Mesodermal cell (in vitro differentiated cells): ENCODE results near the gene CNOT9.
"Not testable (repeated sequence)": the region's sequence is repeated elsewhere in the genome, so short reads cannot be mapped to it uniquely, and the experiment has no call there.

Source experiments
- H3K27ac ChIP-seq: 2 replicates; pipeline ENCODE4 v1.7.0; 2013; ENCODE audit warnings: mild to moderate bottlenecking, low read depth, low read length, moderate library complexity; ENCODE audit not compliant: severe bottlenecking
- H3K36me3 ChIP-seq: 2 replicates; pipeline ENCODE4 v1.7.1; 2013; ENCODE audit warnings: mild to moderate bottlenecking, low read length, moderate library complexity; ENCODE audit not compliant: control insufficient read depth, insufficient read depth
- H3K4me1 ChIP-seq: one replicate; pipeline ENCODE4 v1.7.1; 2013; ENCODE audit warnings: mild to moderate bottlenecking, low read length; ENCODE audit not compliant: insufficient read depth, control insufficient read depth, poor library complexity, severe bottlenecking
- H3K4me3 ChIP-seq: 2 replicates; pipeline ENCODE4 v1.7.0; 2013; ENCODE audit warnings: low read length, control low read depth, mild to moderate bottlenecking; ENCODE audit not compliant: insufficient read depth, poor library complexity, severe bottlenecking; ENCODE audit errors: extremely low read depth
- H3K9me3 ChIP-seq: 2 replicates; pipeline ENCODE4 v1.7.1; 2013; ENCODE audit warnings: mild to moderate bottlenecking, low read length, moderate library complexity; ENCODE audit not compliant: control insufficient read depth
- WGBS, 2 experiments: methylation state at CpG; one replicate each; pipeline ENCODE4 v1.1.5; 2013; ENCODE audit warnings: missing lambda C conversion rate in 2 of 2; ENCODE audit not compliant: insufficient coverage in 2 of 2; 5-methylcytosine and 5-hydroxymethylcytosine counted together

The CNOT9 gene

GRCh38 chr2:218554225-218554624, 14.4 kb upstream of the CNOT9 start:
- H3K36me3 ChIP-seq: peaks cover 72% of the 10 kb centered on the region
- H3K27ac ChIP-seq, H3K9me3 ChIP-seq, H3K4me1 ChIP-seq, H3K4me3 ChIP-seq: not testable (repeated sequence)
- 100% methylated on average over 1 of the region's 3 CpGs for WGBS, 2 experiments

- 27 to 58% methylated on average over 2 to 3 of the region's 4 CpGs for WGBS, 2 experiments
- Histone ChIP-seq H3K36me3 (peaks cover 77% of the 10 kb centered on the region), H3K4me3 (no peak overlapping the region), H3K4me1 (no peaks in the 10 kb centered on the region), H3K9me3 (no peaks in the 10 kb centered on the region), H3K27ac (no peak overlapping the region)
These were observed 13.1 kb upstream of the CNOT9 start for GRCh38 chr2:218555527-218555926.

- Histone ChIP-seq H3K4me1 (no peaks in the 10 kb centered on the region), H3K9me3 (no peaks in the 10 kb centered on the region), H3K27ac (no peak overlapping the region), H3K4me3 (no peak overlapping the region), H3K36me3 (peaks cover 77% of the 10 kb centered on the region)
- no CpG with 5 or more reads among the region's 2 CpGs for WGBS, 2 experiments
These were observed 10.7 kb upstream of the CNOT9 start for GRCh38 chr2:218557941-218558340.

- no peak overlapping the region for H3K27ac ChIP-seq
- H3K36me3 ChIP-seq: peaks cover 81% of the 10 kb centered on the region
- 83 to 88% methylated on average over 2 to 3 of the region's 3 CpGs for WGBS, 2 experiments
- no peaks in the 10 kb centered on the region for H3K4me1 ChIP-seq
- H3K4me3 ChIP-seq: no peak overlapping the region
- no peaks in the 10 kb centered on the region for H3K9me3 ChIP-seq
These were observed 9.7 kb upstream of the CNOT9 start for GRCh38 chr2:218558986-218559385.

GRCh38 chr2:218564056-218564455, 4.6 kb upstream of the CNOT9 start:
- Histone ChIP-seq H3K9me3 (no peaks in the 10 kb centered on the region), H3K4me1 (no peaks in the 10 kb centered on the region), H3K27ac (no peak overlapping the region), H3K4me3 (no peak overlapping the region), H3K36me3 (peaks cover 54% of the 10 kb centered on the region)
- WGBS, 2 experiments: 100% methylated on average over 1 of the region's 1 CpG

DNA sequence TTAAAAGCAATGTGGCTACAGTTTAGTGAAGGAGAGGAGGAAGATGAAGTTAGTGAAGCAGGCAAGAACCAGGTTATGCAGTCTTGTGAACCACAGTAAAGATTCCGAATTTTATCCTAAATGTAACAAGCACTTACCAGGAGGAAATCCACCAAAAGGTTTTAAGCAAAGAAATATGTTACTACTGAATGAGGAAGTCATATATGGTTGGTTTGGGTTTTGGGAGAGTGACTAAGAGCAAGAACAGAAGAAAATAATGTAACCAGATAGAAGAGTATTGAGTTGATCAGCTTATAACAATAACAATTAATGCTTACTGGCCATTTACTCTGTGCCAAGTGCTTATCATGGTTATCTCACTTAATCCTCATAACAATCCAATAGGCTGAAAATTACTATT, 2.3 kb upstream of the CNOT9 start:
- Histone ChIP-seq H3K9me3 (no peaks in the 10 kb centered on the region), H3K4me3 (no peak overlapping the region), H3K27ac (no peak overlapping the region), H3K4me1 (peaks cover 11% of the 10 kb centered on the region), H3K36me3 (peaks cover 39% of the 10 kb centered on the region)
- WGBS, 2 experiments: 100% methylated on average over 1 of the region's 1 CpG; no CpG with 5 or more reads in 1 of the 2 experiments

DNA sequence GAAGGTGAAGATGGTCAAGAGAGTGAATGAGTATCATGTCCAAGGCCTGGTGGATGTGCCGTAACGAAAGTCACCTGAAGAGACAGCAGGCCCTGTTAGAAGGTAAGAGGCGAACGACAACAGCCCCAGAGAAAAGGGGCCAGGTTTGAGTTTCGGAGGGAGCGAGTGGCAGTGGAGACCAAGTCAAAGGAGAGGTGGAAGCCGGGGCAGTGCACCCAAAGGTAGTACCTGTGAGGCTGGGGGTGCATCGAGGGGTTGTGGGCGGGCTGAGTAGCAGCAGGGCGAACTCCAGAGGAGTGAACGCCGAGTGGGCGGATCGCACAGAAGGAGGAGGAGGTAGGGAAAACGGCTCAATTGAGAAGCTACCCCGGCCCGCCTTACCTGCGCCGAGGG, 846 bp upstream of the CNOT9 start:
- H3K4me3 ChIP-seq: peak overlapping the region; percentile 92
- no peaks in the 10 kb centered on the region for H3K9me3 ChIP-seq
- peaks cover 11% of the 10 kb centered on the region for H3K4me1 ChIP-seq
- peak overlapping the region; percentile 42 for H3K27ac ChIP-seq
- peaks cover 41% of the 10 kb centered on the region for H3K36me3 ChIP-seq
- 0 to 2% methylated on average over 18 to 19 of the region's 19 CpGs for WGBS, 2 experiments

- H3K4me3 ChIP-seq: peak overlapping the region; percentile 92
- peaks cover 11% of the 10 kb centered on the region for H3K4me1 ChIP-seq
- peaks cover 37% of the 10 kb centered on the region for H3K36me3 ChIP-seq
- no peaks in the 10 kb centered on the region for H3K9me3 ChIP-seq
- WGBS, 2 experiments: 0% methylated on average over 26 to 29 of the region's 31 CpGs
- peak overlapping the region; percentile 98 for H3K27ac ChIP-seq
These were observed 396 bp downstream of the CNOT9 start for GRCh38 chr2:218569038-218569431.

DNA sequence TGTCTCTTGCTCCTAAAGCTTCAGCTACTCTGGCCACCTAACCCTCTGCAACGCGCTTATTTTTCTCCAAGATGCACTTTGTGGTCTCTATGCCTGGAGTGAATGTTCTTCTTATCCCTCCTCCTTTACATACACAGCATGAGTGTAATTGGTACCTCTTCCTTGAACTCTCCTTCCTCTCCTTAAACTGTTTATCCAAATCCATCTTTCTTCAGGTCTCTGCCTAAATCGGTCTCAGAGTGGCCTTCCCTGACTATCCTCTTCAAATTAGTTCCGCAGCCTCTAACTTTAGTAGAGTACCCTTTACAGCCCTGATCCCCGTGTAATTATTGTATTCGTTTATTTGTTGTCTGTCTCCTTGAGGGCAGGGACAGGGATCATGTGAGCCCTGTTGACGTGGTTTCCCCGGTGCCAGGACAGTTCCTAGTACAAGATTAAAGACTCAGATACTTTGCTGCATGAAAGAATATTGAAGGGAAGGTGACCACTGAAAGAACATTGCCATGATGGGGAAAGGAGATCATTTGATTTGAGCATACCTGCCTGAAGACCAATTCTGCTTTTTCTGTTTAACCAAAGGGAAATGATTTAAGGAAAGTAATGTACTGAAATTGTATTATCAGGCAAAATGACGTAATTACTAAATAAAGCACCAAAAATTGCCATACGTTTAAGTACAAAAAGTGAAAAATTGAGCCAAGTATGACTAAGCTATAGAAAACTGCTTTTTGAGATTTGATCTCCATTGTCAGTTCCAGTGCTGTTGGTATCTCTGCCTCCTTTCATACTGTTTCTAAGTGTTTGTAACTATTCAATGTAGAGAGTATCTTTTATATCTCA, 1.2 kb downstream of the CNOT9 start:
- peak overlapping the region; percentile 98 for H3K27ac ChIP-seq
- 0 to 6% methylated on average over 5 to 6 of the region's 10 CpGs for WGBS, 2 experiments
- H3K9me3 ChIP-seq: no peaks in the 10 kb centered on the region
- H3K36me3 ChIP-seq: peaks cover 38% of the 10 kb centered on the region
- H3K4me1 ChIP-seq: peaks cover 11% of the 10 kb centered on the region
- peak overlapping the region; percentile 92 for H3K4me3 ChIP-seq

- 100% methylated on average over 2 of the region's 6 CpGs; no CpG with 5 or more reads in 1 of the 2 experiments for WGBS, 2 experiments
- Histone ChIP-seq H3K36me3 (peaks cover 45% of the 10 kb centered on the region), H3K9me3 (no peaks in the 10 kb centered on the region), H3K4me3 (peak overlapping the region; percentile 92), H3K27ac (no peak overlapping the region), H3K4me1 (peaks cover 11% of the 10 kb centered on the region)
These were observed 2.2 kb downstream of the CNOT9 start for GRCh38 chr2:218570850-218571249.

DNA sequence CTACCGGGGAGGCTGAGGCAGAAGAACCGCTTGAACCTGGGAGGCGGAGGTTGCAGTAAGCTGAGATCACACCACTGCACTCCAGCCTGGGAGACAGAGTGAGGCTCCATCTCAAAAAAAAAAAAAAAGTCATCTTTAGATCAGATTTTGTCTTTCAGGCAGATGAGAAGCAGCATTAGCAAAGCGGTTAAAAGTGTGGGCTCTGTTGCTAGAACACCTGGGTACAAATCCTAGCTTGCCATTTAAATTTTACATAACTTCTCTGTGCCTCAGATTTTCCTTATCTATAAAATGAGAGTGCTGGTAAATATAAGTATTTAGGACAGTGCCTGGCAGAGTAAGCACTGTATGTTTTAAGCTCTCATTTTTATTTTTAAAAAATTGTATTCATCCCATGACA, 8.2 kb downstream of the CNOT9 start:
- Histone ChIP-seq H3K4me3 (no peak overlapping the region), H3K36me3 (peaks cover 77% of the 10 kb centered on the region), H3K4me1 (no peaks in the 10 kb centered on the region), H3K9me3 (no peaks in the 10 kb centered on the region), H3K27ac (no peak overlapping the region)
- WGBS, 2 experiments: 100% methylated on average over 1 to 3 of the region's 4 CpGs
